Fibroblast of skin of abdomen (primary cell): ENCODE data around the gene RAB30.

ENCODE experiments used
- DNase-seq: peaks from one replicate; pipeline ENCODE4 v3.0.0-alpha.2; 2013

The RAB30 gene

DNA sequence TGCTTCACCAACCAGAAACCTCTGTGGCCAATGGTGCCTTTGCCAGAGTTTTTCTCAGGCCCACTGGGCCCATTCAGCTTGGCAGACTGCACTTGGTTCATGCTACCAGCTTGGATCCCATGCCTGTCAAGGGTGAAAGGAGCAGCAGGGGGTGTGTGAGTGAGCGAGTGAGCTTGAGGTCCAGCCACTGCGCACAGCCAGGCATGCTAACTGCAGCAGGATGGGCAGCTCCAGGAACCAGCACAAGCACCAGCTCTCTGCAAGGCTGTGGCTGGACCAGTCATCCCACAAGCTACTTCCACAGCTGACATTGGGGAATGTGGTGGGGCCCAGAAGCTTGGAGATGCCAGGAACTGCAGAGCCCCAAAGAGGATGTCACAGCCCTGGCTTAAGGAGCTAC lies 129.3 kb downstream of the RAB30 start:
- DNase-seq, result no peak

DNA sequence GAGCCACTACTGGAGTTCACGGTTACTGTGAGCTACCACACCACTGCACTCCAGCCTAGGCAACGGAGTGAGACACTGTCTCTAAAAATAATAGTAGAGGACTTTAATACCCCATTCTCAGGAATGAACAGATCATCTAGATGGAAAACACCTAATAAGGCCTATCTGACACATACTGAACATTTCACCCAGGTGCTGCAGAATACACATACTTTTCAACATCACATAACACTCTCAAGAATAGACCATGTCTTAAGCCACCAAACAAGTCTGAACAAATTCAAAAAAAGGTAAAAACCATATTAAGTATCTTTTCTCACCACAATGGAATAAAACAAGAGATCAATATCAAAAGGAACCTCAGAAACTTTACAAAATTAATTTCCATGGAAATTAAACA lies 132.2 kb downstream of the RAB30 start:
- no peak for DNase-seq

DNA sequence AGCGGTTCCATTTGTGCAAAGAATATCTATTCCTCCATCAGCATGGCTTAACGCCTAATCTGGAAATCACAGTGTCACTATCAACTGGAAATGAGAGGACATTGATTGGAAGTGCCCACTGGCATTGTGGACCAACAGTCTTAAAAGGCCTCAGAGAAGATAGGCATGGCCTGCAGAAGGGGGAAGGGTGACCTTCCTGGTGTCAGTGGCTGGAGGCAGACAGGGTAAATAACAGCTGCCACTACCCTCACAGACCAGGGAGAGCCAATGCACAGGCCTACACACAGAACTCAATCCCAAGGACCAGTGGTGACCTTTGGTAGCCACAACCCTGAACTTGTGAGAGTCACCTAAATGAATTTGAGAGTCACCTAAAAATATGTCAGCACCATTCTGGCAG lies 134.1 kb downstream of the RAB30 start:
- no peak for DNase-seq

DNA sequence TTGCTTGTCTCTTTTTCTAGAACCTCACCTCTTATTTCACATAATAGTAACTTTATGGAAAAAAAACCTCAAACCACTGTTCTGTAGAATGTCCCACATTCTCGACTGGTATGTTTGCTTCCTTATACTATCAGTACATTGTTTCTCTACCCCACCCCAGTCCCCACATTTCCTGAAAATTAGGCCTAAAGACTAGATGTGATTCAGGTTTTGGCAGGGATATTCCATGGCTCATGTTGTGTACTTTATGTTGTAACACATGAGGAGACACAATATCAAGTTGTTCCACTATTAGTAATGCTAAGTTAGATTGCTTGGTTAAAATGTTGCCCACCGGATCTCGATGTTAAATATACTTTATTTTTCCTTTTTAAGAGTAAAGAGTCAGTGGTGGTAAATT lies 135.4 kb downstream of the RAB30 start:
- peak; percentile 3 for DNase-seq

DNA sequence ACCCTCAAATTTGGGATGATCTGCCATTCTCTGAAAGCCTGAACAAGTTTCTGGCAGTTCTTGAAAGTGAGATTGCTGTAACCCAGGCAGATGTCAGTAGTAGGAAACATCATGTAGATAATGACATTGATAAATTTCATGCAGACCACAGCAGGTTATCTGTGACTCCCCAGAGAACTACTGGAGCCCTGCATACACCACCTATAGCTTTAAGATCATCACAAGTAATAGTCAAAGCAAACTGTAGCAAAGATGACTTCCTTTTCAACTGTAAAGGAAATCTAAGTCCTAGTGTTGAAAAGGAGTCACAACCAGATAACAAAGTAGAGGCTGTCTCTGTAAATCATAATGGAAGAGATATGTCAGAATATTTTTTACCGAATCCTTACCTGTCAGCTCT lies 139.1 kb downstream of the RAB30 start:
- no peak for DNase-seq

DNA sequence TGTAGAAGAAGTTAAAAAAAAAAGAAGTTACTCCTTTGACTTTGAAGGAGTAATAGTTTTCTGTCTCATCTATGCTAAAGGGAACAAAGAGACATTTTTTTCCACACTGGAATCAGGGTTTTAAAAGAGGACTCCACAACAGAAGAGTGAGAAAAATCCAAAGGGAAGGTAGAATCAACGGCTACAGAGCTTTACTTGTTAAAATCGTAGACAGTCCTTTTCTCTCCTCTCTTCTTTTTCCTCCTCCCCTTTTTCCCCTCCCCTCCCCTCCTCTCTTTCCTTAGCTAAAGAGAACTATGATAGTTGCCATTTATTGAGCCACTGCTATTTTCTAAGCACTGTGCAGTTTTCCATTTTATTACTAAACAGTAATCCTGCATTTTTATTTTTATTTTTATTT lies 141.0 kb downstream of the RAB30 start:
- DNase-seq, result no peak

DNA sequence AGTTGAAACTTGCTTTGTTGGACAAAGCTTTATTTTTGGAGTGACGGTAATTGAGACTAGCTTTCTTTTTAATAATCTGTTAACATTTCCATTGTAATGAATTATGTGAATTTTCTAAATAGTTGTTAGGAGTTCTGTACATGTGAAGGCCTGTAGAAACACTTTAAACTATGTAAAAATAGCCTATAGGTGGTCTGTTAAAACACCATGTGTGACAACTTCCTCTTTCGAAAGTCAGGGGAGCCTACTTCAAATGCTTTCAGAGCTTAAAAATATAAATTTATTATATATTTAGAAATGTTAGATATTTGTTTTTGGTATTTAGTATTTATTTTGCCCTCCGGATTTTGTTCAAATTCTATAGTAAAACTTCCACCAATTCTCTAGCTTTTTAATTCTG lies 141.5 kb downstream of the RAB30 start:
- no peak for DNase-seq

DNA sequence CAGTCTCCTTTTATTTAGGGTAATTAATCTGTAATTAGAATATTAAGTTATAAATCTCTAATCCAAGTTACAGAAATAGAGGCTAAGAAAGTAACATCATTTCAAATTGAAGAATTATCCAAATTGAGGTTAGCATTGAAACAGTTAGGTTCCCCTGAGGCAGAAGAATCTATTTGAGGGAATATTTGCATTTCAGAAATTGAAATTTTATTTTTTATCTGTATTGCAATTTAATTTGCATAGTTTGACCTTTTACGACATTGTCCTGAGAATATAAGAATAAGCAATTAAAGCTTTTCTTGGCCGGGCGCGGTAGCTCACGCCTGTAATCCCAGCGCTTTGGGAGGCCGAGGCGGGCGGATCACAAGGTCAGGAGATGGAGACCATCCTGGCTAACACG lies 142.6 kb downstream of the RAB30 start:
- no peak for DNase-seq

DNA sequence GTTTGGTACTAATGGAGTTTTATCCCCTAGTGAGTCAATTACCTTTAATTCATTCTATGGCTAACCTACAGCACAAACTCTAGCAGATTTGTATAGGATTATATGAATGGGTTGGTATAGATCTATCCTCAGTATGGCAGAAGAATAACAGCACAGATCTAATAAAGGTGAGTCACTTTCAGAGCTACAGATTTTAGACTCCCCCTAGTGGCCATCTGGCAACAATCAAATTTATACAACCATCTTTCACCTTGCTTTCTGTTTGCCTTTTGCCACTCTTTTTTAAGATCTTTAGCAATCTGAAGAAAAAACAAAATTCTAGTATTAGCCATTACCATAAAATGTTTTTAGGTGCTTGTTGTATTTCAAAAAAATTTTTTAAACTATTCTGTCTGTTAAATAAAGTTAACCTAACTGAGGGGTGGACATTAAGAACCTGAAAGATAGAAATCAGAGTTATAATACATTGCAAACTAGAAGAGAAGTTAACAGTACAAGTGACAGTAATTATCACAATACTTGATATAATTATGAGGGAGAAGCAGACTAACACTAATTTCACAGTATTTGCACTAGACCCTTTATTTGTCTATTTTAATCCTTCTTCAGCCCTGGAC lies 144.3 kb downstream of the RAB30 start:
- peak; percentile 54 for DNase-seq

DNA sequence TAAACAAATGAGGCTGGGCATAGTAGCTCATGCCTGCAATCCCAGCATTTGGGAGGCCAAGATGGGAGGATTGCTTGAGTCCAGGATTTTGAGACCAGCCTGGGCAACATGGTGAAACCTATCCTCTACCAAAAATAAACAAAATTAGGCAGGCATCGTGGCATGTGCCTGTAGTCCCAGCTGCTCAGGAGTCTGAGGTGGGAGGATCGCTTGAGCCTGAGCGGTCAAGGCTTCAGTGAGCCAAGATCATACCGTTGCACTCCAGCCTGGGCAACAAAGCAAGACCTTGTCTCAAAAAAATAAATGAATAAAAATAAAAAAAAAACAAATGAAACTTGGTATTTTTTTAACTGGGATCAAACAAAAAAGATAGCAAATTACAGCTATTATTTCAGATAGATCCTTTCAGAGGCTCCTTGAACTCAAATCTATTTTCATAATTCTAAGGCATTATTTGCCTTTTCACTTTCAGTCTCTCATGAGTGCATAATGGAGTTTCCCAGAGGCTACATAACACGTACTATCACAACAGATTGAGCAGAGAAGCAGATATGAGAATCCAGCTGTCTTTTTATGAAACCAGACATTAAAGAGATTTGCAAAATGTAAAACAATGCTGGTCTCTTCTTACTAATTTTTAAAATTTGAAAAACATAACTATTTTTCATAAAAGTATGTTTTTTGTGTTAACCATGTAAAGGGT lies 147.0 kb downstream of the RAB30 start:
- DNase-seq, result no peak
